COLO668 (cell line): ENCODE data around the gene SLC27A1.
A peak's percentile ranks its signal among the peaks of the same experiment; 100 is the strongest.
"Not testable (repeated sequence)": the region's sequence is repeated elsewhere in the genome, so short reads cannot be mapped to it uniquely, and the experiment has no call there.

Source experiments
- DNase-seq: peaks from one replicate; lab custom pipeline; 2025; ENCODE audit not compliant: unreplicated experiment; lab: John Stamatoyannopoulos, UW

SLC27A1 gene

DNA sequence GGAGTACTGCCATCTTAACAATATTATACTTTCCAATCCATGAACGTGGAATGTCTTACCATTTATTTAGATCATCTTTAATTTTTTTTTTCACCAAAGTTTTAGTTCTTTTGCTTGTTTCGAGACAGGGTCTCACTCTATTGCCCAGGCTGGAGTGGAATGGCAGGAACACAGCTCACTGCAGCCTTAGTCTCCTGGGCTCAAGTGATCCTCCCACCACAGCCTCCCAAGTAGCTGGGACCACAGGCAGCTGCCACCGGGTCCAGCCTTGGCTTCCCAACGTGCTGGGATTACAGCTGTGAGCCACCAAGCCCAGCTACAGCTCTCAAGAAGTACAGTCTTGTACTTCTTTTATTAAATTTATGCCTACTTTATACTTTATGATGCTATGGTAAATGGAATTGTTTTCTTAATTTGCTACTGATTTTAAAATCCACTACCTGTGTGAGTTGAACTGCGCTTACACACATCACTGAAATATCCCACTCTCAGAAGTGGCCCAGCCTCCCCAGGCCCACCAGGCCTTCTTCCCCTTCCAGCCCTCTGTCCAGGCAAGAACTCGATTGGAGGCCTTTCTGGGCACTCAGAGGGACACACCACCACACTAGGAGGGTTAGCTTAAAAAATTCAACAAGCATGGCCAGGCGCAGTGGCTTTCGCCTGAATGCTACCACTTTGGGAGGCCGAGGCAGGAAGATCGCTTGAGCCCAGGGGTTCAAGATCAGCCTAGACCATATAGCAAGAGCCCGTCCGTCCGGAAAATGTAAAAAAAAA, 40.1 kb downstream of the SLC27A1 start:
- DNase-seq = no peak

DNA sequence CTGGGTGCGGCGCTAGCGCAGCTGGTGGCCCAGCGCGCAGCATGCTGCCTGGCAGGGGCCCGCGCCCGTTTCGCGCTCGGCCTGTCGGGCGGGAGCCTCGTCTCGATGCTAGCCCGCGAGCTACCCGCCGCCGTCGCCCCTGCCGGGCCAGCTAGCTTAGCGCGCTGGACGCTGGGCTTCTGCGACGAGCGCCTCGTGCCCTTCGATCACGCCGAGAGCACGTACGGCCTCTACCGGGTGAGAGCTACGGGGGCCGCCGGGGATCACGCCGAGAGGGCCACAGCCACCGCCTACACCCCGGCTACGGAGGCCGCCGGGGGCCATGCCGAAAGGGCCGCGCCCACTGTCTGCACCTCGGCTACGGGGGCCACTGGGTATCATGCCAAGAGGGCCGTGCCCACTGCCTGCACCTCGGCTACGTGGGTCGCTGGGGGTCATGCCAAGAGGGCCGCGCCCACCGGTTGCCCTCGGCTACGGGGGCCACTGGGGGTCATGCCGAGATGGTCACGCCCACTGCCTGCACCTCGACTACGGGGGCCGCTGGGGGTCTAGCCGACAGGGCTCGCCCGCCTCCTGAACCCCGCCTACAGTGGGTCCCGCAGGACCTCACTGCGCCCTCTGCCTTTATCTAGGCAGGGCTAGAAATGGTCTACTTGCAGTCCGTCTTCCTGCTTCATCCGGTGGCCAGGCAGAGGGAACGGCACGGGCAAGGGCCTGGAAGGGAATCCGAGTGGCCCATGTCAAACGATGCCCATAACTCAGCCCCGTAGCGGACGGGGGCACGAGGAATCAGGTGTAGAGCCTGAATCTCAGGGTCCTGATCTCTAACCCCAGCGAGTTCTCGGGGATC, 41.6 kb downstream of the SLC27A1 start:
- DNase-seq = peak; percentile 86

DNA sequence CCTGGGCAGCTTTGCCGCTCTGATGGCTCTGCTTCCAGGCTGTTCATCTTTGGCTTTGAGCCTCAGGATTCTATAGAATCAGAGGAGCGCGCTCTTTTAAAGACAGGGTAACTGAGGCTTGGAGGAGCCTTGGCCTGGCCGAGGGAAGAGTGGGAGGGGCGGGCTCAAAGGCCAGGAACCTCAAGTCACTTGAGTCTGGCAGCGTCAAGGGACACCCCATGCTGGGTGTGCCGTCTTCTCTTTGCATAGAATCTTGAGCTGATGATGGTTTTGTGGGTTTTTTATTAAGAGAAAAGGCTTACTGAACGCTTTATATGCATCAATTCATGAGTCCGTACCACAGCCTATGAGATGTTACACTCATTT, 42.2 kb downstream of the SLC27A1 start:
- DNase-seq = no peak

DNA sequence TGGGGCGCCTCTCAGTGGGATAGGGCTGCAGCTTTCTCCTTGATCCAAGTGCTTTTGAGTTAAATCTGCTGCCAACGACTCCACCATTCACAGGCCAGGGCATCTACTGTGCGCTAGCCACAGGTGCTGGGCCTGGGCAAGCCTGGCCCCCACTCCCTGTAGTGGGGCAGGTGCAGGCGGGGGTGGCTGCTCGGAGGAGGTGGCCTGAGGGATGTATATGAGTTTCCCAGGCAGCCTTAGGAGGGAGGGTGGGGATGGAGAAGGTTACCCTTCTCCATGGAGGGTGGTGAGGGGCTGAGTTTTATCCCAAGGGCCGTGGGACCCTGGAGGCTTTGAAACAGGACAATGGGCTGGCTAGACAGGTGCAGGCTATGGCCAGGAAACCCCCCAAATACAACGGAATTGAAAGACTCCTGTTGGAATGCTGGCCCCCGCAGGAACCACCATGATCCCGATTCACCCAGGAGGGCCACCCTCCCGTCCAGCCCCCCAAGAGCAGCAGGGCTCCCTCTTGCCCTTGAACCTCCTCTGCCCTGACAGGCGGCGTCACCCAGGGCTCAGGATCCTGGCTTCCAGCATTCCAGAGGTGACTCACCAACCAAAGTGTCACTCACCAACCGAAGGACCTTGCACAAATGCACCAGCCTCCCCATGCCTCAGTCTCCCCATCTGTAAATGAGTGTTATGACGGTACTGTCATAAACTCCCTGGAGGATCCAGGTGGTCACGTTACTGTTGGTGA, 45.3 kb downstream of the SLC27A1 start:
- no peak for DNase-seq

DNA sequence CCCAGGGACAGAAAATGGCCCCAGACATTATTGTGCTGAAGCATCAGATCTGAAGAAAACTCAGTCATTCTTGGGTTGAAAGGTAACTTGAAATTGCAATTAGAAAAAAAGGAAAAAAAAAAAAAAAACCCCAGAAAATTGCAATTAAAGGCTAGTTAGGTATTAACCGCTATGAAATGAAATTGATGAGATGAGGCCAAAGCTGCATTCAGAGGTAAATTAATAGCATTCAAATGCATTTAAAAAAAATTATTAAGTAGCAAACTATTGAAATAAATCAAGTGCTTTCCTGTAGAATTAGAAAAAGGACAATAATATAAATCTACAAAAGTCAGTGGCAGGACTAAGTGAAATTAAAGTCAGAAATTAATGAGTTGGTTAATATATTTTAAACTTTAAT, 47.6 kb downstream of the SLC27A1 start:
- DNase-seq = no peak

DNA sequence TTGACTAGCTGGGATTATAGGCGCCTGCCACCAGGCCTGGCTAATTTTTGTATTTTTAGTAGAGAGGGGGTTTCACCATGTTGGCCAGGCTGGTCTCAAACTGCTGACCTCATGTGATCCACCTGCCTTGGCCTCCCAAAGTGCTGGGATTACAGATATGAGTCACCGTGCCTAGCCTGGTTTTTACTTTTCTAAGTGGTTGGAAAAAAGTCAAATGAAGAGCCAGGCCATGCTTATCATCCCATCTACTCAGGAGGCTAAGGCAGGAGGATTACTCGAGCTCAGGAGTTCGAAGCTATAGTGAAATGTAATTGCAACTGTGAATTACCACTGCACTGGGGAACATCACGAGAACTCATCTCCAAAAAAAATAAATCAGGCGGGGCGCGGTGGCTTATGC, 48.3 kb downstream of the SLC27A1 start:
- DNase-seq = not testable (repeated sequence)

DNA sequence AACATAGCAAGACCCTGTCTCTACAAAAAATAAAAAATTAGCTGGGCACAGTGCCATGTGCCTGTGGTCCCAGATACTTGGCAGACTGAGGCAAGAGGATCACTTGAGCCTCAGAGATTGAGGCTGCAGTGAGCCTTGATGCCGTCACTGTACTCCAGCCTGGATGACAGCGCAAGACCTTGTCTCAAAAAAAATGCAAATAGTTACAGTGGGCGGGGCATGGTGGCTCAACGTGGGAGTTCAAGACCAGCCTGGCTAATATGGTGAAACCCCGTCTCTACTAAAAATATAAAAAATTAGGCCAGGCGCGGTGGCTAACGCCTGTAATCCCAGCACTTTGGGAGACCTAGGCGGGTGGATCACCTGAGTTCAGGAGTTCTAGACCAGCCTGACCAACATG, 49.6 kb downstream of the SLC27A1 start:
- DNase-seq = no peak

DNA sequence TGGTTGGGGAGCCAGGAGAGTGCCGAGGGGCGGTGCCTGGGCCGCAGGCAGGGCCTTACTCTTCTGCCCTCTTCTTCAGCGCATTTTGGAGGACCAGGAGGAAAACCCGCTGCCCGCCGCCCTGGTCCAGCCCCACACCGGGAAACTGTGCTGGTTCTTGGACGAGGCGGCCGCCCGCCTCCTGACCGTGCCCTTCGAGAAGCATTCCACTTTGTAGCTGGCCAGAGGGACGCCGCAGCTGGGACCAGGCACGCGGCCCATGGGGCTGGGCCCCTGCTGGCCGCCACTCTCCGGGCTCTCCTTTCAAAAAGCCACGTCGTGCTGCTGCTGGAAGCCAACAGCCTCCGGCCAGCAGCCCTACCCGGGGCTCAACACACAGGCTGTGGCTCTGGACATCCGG, 50.5 kb downstream of the SLC27A1 start:
- no peak for DNase-seq

DNA sequence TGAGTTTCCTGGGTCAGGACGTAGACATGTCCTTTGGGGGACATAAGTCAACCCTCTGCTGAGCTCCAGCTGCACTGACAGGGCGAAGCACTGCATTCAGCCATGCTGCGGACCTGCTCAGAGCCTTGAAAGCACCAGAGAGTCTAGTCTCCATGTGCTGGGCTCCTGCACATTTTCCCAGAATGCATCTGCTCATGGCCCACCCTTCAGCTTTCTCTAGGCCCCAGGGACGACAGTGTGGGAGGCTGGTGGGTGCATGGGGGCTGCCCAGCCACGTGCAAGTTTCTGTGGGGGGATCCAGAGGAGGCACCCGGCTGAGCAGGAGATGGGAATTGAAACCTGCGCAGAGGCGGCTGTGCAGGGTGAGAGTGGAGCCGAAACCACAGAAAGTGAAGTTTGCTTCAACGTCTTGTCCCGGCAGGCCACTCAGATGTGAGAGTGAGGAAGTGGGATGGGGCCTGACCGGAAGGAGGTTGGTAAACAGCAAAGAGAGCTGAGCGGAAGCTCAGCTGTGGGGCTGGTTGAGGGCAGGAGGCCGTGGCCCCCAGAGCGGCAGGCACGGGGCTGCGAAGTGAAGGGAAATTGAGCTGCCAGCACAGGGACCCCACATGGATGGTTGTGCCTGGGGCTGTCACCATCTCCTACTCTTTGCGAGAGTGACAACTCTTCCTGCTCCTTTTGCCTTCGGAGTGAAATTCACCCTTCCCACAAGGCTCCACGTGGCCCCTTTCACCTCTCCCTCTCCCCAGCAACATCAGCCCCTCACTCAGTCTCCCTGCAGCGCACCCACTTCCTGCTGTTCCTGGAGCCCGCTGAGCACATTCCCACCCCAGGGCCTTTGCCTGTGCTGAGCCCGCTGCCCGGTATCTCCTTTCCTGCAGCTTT, 52.9 kb downstream of the SLC27A1 start:
- DNase-seq = no peak

DNA sequence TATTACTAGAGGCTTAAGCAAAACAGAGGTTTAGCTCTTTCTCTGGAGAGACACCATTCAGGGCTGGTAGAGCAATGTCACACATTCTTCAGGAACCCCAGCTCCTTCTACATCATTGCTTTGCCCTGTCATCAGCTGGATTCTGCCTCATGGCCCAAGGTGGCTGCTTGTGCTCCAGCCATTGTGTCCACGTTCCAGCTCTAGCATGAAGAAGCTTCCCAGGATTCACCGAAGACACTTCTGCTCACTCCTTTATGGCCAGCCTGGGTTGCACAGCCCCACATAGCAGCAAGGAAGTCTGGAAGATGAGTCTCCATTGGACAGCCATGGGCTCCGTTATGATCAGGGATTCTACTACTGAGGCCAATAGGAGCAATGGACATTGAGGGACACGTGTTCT, 54.3 kb downstream of the SLC27A1 start:
- no peak for DNase-seq

DNA sequence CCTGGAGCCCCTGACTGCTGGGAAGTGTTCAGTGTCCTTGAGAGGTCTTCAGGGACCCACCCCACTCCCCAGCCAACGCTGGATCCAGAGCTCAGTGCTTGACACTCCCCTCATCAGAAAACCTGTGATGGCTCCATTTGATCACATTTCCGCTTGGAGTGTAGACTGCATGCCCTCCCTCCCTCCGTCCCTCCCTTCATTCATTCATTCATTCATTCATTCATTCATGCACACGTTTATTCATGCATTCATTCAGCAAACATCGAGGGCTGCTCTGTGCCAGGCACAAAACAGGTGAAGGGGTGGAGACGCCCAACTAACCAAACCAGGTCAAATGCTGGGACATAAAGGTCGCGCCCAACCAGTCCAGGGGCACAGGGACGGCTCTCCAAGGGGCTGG, 54.8 kb downstream of the SLC27A1 start:
- DNase-seq = no peak

DNA sequence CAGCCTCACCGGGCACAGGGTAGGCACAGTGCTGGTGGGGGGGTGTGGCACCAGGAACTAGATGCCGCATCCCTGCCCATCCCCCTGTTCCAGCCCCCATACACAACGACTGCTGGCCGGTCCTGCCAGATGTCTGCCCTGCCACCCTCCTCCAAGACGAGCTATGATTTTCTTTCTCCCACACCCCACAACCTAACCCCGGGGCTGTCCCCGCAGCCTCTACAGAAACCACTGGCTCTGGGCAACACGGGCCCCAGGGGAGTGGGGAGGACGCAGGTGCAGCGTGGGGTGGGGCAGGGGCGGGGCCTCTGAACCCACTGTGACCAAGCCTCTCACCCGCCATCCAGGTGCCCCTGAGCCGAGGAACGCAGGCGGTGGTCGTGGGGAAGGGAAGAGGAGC, 56.6 kb downstream of the SLC27A1 start:
- peak; percentile 10 for DNase-seq

DNA sequence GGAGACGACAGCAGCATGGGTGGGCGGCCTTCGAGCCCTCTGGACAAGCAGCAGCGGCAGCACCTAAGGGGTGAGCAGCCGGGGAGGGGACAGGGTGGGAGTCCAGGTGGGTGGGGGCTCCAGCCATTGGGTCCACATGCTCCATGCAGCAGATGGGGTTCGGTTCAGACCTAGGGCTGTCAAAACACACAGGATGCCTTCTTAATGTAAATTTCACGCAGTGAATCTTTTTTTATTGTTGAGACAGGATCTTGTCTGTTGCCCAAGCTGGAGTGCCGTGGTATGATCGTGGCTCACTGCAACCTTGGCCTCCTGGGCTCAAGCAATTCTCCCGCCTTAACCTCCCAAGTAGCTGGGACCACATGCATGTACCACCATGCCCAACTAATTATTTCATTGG, 57.0 kb downstream of the SLC27A1 start:
- DNase-seq = no peak

DNA sequence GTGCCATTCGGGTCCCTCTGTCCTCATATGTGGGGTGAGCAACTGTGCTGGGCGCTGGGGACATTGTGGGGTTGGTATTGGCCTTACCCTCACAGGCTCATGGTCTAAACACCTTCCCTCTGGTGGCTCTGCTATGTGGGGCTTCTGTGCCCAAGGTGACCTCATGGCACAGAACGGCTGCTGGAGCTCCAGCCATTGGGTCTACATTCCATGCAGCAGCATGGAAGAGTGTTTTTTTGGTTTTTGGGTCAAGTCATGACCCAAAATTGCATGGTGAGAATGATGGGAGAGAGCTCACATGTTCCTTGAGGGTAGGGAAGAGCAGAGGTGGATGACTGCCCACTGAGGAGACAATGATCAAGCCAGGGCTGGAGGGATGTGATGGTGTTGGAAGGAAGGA, 58.3 kb downstream of the SLC27A1 start:
- DNase-seq = no peak

DNA sequence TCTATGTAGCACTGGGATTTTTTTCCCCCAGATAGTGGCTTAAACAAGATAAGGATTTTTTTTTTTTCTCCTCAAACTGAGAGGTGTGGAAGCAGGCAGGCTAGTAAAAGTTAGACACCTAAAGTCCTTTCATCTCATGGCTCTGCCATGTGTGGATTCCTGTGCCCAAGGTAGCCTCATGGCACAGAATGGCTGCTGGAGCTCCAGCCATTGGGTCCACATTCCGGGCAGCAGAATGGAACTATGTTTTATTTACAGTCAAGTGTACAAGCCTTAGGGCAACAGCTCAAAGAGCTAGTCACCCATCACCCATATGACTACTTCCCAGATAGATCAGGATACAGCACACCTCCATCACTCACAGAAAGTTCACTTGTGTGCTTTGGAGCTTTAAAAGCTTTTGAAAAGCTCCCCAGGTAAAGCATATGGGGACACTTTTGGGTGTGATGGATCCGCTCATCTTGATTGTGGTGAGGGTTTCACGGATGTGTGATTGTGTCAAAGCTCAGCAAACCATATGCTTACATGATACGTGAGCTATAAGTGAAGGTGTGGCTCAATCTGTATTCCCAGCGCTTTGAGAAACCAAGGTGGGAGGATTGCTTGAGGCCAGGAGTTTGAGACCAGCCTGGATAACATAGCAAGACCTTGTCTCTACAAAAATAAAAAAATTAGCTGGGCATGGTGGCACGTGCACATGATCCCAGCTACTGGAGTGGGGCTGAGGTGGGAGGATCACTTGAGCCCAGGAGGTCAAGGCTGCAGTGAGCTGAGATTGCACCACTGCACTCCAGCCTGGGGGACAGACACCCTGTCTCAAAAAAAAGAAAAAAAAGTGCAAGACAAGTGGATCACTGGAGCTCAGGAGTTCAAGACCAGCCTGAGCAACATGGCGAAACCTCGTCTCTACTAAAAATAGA, 59.2 kb downstream of the SLC27A1 start:
- DNase-seq = no peak

DNA sequence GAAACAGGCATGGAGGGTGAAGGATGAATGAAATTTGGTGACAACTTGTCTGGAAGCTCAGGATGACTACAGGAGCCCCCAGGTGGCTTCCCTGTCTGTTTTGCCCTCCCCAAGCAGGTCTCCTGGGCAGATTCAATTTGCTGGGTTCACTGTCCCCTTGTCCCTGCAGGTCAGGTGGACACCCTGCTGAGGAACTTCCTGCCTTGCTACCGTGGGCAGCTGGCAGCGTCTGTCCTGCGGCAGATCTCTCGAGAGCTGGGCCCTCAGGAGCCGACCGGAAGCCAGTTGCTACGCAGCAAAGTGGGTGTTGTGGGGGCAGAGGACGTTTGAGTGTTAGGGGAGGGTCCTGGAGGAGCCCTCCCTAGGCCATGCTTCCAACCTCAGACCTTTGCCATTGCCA, 60.3 kb downstream of the SLC27A1 start:
- DNase-seq = peak; percentile 66

DNA sequence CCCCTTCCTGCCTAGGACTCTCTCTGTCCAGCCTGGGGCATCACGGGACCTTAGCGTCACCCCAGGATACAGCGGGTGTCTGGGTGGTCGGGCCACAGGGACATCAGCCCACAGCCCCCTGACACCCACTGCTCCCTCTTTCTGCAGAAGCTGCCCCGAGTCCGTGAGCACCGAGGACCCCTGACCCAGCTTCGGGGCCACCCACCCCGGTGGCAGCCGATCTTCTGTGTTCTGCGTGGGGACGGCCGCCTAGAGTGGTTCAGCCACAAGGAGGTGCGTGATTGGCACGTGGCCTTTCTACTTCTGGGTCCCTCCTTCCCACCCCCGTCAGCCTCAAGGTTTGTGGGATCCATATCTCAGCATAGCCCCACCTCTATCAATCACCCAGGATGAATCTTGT, 61.8 kb downstream of the SLC27A1 start:
- DNase-seq = no peak

DNA sequence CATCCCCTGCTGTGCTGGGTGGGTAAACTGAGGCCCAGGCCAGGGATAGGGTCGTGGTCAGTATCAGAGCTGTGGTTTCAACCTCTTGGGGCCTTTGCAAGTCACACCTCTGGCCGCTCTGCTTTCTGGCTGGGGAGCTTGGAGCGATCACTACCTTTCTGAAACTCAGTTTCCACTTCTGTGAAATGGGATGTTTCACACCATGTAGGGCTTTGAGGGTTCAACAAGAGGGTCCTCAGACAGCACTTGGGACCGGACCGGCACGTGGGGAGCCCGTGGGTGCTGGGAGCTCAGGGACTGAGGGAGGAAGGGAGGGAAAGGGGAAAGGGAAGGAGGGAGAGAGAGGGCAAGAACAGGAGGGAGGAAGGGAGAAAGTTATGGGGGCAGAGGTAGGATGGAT, 62.2 kb downstream of the SLC27A1 start:
- DNase-seq = no peak

DNA sequence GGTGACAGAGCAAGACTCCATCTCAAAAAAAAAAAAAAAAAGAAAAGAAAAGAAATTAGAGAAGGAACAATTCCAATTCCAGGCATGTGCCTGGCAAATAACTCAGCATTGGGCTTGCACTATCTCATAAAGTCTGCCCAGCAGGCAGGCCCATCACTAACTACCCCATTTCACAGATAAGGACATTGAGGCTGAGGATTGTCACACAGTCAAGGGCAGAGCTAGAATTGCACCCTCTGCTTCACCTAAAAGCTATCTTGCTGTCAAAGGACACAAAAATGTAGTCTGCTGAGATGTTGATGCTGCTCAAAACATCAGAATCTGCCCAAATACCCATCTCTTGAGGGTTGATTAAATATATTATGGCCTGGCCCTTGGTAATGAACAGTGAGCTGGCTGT, 64.4 kb downstream of the SLC27A1 start:
- DNase-seq = no peak

DNA sequence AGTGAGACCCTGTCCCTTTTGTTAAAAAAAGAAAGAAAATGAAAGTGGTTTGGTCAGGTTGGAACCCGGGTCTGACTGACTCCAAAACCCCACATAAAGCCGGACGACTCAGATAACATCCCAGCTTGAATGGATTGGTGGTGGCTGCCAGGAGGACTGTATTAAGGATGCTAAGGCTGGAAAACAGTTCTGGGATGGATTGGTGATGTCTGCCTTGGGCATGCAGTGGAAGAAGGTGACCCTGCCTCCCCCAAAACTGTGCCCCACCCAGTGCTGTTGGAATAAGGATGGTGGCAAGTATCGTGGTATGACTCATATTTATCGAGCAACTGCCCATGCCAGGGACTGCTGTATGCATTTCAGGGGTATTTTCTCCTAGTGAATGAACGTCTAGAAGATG, 66.6 kb downstream of the SLC27A1 start:
- no peak for DNase-seq
